MCF 10A (cell line): Measurements from ENCODE around the gene EEF2KMT. TPM values are rescaled to one million over a fixed set of nuclear protein-coding genes. Genes with fewer than 3 reads are reported as not detected.
"Not testable (repeated sequence)": the region's sequence is repeated elsewhere in the genome, so short reads cannot be mapped to it uniquely, and the experiment has no call there.

Source experiments
- Bru-seq: library from RNA; stranded (reverse); fragments of 400-500 nt; gene quantifications from one replicate; lab custom pipeline; 2021; lab: Mats Ljungman, UMichigan
- BruChase-seq, 2 experiments: library from RNA; stranded (reverse); fragments of 400-500 nt; gene quantifications; one replicate each; lab custom pipeline; 2021; lab: Mats Ljungman, UMichigan
- BruUV-seq: library from RNA; stranded (reverse); fragments of 400-500 nt; replicated peaks from 2 replicates; lab custom pipeline; 2021; lab: Mats Ljungman, UMichigan
- CTCF ChIA-PET: fragments of 300-600 bp; sonication (Branson Sonifier 250); formaldehyde crosslinking; extraction: SDS; loops from one replicate; lab custom pipeline; 2021; ENCODE audit warnings: antibody characterized with exemption, inconsistent platforms; lab: Yijun Ruan, JAX
- POLR2A ChIA-PET: fragments of 300-600, 350-650 bp; sonication (Branson Sonifier 250); formaldehyde crosslinking; extraction: SDS; loops from one replicate; lab custom pipeline; 2020; ENCODE audit warnings: antibody characterized with exemption, inconsistent platforms; lab: Yijun Ruan, JAX
- DNase-seq: peaks from one replicate; pipeline ENCODE4 v3.0.0-alpha.2; 2018; ENCODE audit not compliant: unreplicated experiment
- H3K27ac Mint-ChIP-seq: one replicate; pipeline ENCODE4 v1.8.0; 2022; ENCODE audit warnings: mild to moderate bottlenecking, low read depth, mixed read lengths; ENCODE audit not compliant: unreplicated experiment
- H3K27me3 Mint-ChIP-seq: one replicate; pipeline ENCODE4 v1.8.0; 2022; ENCODE audit warnings: mixed read lengths; ENCODE audit not compliant: insufficient read depth, unreplicated experiment
- H3K36me3 Mint-ChIP-seq: one replicate; pipeline ENCODE4 v1.8.0; 2022; ENCODE audit warnings: mild to moderate bottlenecking, moderate library complexity, mixed read lengths; ENCODE audit not compliant: insufficient read depth, unreplicated experiment
- H3K4me1 Mint-ChIP-seq: one replicate; pipeline ENCODE4 v1.8.0; 2022; ENCODE audit warnings: mixed read lengths; ENCODE audit not compliant: insufficient read depth, unreplicated experiment
- H3K4me3 Mint-ChIP-seq: one replicate; pipeline ENCODE4 v1.8.0; 2022; ENCODE audit warnings: mild to moderate bottlenecking, moderate library complexity, mixed read lengths; ENCODE audit not compliant: unreplicated experiment
- H3K9me3 Mint-ChIP-seq: one replicate; pipeline ENCODE4 v1.8.0; 2022; ENCODE audit warnings: mixed read lengths; ENCODE audit not compliant: unreplicated experiment
- CTCF ChIP-seq: fragments of 200-600 bp; IDR thresholded peaks from one replicate; pipeline ENCODE4 v1.8.0; 2022; ENCODE audit warnings: antibody characterized with exemption, mild to moderate bottlenecking; ENCODE audit not compliant: unreplicated experiment
- intact Hi-C: fragments of 100-400 bp; cut with micrococcal nuclease; formaldehyde crosslinking; loops from 2 replicates; pipeline ENCODE4 v1.14.1; 2022
- long read RNA-seq: library from polyadenylated mRNA; stranded (forward); transcript quantifications from one replicate; pipeline ENCODE4 v2.0.0, GENCODE V29; 2022
- total RNA-seq: library from RNA; stranded (reverse); gene quantifications from 2 replicates; pipeline ENCODE4 v1.2.3, GENCODE V29; 2022

The EEF2KMT gene
- total RNA-seq (16.5 and 25.8 TPM in 2 replicates), Bru-seq, nascent RNA (percentile 49 among the genes with signal in this experiment), BruChase-seq, experiment 1, labeled RNA remaining after a 6-hour chase (percentile 43 among the genes with signal in this experiment), BruChase-seq, experiment 2, labeled RNA remaining after a 2-hour chase (percentile 39 among the genes with signal in this experiment)
- long read RNA-seq, transcript EEF2KMT-201 (8 exons, 2,390 nt) = major isoform, 62 of 111 reads
- long read RNA-seq, transcript EEF2KMT-202 (7 exons, 2,268 nt) = minor isoform, 21 of 111 reads
- long read RNA-seq, partial matches to known transcripts = 5 of 111 reads
- long read RNA-seq, other reads (novel, unspliced or antisense) = 20 of 111 reads

GRCh38 chr16:5097470-5098220 is at the start of gene EEF2KMT:
EEF2KMT (minus strand) TSS chr16:5097795; CDS start chr16:5097739, 56 bp downstream.
- POLR2A ChIA-PET = interaction anchor here (1.0 to 1.6 kb wide), 6 partner anchors 9 to 329 kb away, joined by 3 to 7 read pairs (median 5); partner anchors contain the start of genes ALG1 and NAGPA
- intact Hi-C loops = loop anchor here (1.0 to 10.0 kb wide), 2 partner anchors 25 to 363 kb away; partner anchors contain the start of genes ANKS3 and DNAAF8
- CTCF ChIA-PET, H3K4me1 Mint-ChIP-seq, H3K9me3 Mint-ChIP-seq, H3K27me3 Mint-ChIP-seq, BruUV-seq, H3K36me3 Mint-ChIP-seq: not testable (repeated sequence)
- Mint-ChIP-seq H3K4me3 (peak within 1 kb of the TSS; percentile 78), H3K27ac (peak within 1 kb of the TSS; percentile 81)
- peak; percentile 99 for DNase-seq

GRCh38 chr16:5144621-5144956 is 47.0 kb upstream of the EEF2KMT start:
- DNase-seq, H3K27ac Mint-ChIP-seq, H3K36me3 Mint-ChIP-seq, CTCF ChIA-PET, BruUV-seq, H3K4me3 Mint-ChIP-seq, H3K4me1 Mint-ChIP-seq, POLR2A ChIA-PET, H3K27me3 Mint-ChIP-seq, H3K9me3 Mint-ChIP-seq, intact Hi-C loops: not testable (repeated sequence)

DNA sequence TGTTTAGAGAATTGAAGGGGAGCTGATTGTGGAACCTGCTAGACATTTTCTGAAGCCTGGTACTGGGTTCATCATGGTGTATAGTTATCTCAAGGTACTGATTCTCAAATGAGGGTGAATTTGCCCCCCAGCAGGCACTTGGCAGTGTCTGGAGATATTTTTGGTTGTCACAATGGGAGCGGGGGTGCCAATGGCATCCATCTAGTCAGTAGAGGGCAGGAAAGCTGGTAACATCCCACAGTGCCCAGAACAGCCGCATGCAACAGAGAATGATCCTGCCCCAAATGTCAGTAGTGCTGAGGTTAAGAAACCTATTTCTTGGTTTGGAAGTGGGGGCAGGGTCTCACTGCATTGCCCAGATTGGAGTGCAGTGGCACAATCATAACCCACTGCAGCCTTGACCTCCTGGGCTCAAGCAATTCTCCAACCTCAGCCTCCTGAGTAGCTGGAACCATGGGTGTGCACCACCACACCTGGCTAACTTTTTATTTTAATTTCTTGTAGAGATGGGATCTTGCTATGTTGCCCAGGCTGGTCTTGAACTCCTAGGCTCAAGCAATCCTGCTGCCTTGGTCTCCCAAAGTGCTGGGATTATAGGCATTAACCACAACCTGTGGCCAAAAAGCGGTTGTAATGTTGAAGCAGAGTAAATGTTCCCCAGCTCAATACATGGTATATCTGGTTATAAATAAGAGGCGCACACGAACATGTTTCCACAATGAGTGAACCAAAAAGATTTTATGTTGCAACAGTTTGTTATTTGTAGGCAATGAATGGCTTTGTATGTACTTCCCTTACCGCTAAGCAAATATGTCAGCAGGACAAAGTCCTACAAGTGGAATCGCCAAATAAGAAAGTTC is 46.4 kb upstream of the EEF2KMT start:
- no TSS peak for BruUV-seq
- Mint-ChIP-seq H3K9me3 (no peaks in the 10 kb centered on the region), H3K27ac (no peak overlapping the region), H3K4me1 (no peaks in the 10 kb centered on the region), H3K27me3 (no peaks in the 10 kb centered on the region), H3K36me3 (no peaks in the 10 kb centered on the region), H3K4me3 (no peak overlapping the region)
- TF ChIP-seq CTCF = no peak
- intact Hi-C loops = no loop called here
- DNase-seq = no peak
- POLR2A ChIA-PET = no interaction called here
- CTCF ChIA-PET = no interaction called here

DNA sequence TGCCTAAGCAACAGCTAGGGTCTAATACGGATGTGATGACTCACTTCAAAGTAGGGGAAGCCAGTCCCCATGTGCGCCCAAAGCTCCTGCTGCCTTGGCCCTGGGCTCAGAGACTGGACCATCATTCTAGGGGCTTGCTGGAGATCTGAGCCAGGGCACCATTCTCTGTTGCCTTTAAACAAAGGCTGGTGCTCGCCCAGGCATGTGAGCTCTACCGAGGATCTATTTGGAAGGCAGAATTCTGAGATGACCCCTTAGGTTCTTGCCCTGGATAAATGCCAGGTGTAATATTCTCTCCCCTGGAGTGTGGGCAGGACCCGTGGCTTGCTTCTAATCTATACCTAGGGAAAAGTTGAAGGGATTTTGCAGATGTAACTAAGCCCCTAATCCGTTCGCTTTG is 42.6 kb upstream of the EEF2KMT start:
- DNase-seq, POLR2A ChIA-PET, intact Hi-C loops, H3K27ac Mint-ChIP-seq, H3K27me3 Mint-ChIP-seq, H3K4me1 Mint-ChIP-seq, H3K4me3 Mint-ChIP-seq, H3K36me3 Mint-ChIP-seq, BruUV-seq, H3K9me3 Mint-ChIP-seq: not testable (repeated sequence)
- CTCF ChIA-PET = interaction anchor here (0.6 kb wide), 1 partner anchor 900 kb away, joined by 3 read pairs; no protein-coding TSS in a partner anchor

GRCh38 chr16:5134739-5135452 is 37.3 kb upstream of the EEF2KMT start:
- H3K27me3 Mint-ChIP-seq, H3K4me3 Mint-ChIP-seq, intact Hi-C loops, POLR2A ChIA-PET, BruUV-seq, H3K27ac Mint-ChIP-seq, H3K36me3 Mint-ChIP-seq, DNase-seq, H3K4me1 Mint-ChIP-seq, H3K9me3 Mint-ChIP-seq: not testable (repeated sequence)
- CTCF ChIA-PET = interaction anchor here (0.6 kb wide), 1 partner anchor 1374 kb away, joined by 3 read pairs; no protein-coding TSS in a partner anchor

DNA sequence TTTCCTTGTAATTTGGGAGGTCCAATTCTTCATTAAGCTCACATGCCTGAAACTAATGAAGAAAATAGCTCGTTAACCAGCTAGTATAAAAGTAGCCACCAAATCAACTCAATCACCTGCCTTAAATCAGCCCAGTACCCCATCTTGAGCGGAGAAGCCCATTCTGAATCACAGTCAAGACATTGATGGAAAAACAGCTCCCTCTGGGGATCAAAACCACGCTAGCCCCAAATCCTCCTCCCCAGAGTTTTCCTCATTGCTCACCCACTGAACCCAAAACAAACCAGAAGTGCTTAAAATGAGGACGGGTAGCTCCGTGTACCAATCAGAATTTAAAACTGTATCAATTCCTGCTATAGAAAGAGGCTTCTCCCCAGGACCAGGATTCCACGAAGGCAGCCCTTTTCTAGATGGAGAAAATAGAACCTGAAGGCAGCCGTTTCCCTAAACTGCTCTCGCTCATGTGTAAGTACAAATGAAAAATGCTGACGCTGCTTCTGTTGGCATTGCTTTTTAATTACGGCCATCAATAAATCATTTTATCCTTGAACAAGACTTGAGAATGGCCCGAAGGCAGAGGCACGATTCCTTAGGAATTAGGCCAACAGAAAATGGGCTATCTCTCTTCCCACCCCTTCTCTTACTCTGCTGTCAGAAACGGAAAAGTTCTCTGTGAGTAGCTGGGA is 35.5 kb upstream of the EEF2KMT start:
- H3K4me1 Mint-ChIP-seq, H3K27ac Mint-ChIP-seq, H3K4me3 Mint-ChIP-seq, H3K36me3 Mint-ChIP-seq, POLR2A ChIA-PET, BruUV-seq, H3K9me3 Mint-ChIP-seq, DNase-seq, intact Hi-C loops, H3K27me3 Mint-ChIP-seq: not testable (repeated sequence)
- CTCF ChIA-PET = interaction anchor here (0.9 kb wide), 1 partner anchor 24 kb away, joined by 3 read pairs; no protein-coding TSS in a partner anchor

DNA sequence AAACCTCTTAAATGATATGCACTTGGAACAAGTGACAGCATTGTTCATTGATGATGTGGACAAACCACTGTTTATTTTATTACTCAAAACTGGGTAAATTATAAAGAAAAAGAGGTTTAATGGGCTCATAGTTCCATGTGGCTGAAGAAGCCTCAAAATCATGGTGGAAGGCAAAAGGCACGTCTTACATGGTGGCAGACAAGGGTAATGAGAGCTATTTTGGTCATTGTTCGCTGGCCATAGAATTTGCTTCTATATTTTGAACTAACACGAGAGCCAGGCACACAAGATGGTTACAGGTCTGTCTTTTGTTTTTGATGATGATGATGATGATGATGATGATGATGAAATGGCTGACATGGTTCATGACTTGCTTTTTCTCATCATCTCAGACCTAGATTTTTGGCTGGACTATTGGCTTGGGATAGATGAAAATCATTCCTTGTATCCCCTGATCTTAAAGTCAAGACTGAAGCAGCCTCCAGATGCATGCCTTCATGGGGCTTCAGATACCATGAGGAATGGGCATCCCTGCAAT is 33.9 kb upstream of the EEF2KMT start:
- H3K9me3 Mint-ChIP-seq, H3K4me3 Mint-ChIP-seq, intact Hi-C loops, CTCF ChIA-PET, H3K27me3 Mint-ChIP-seq, BruUV-seq, DNase-seq, POLR2A ChIA-PET, H3K36me3 Mint-ChIP-seq, H3K27ac Mint-ChIP-seq, H3K4me1 Mint-ChIP-seq: not testable (repeated sequence)
